ENCODE measurements around the gene TRIM71.

Gene TRIM71

DNA sequence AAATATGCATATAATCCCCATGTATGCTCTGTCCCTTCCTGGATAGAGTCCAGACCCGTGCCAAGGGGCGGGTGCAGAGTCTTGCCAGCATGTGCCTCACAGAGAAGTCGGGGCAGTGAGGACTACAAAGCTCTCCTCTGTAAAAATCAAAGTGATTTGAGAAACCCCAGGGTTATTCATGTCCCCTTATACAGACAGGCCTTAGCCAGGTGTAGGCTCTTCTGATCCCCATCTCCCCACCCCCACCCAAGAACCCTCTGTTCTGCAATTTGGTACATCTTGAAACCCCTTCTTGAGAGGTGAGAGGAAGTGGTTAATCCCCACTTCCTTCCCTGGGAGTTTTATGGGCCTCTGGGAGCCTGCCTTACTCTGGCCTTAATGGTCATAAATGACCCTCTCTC is 24.7 kb downstream of the TRIM71 start:
- Histone ChIP-seq H3K27me3 (ENCODE audit: low read length) (no peaks in the 10 kb centered on the region), H3K9ac (ENCODE audit: low read length) (no peak overlapping the region), H3K9me2 (replicated peaks; ENCODE audit: insufficient read depth, low read length) (no peaks in the 10 kb centered on the region), H3K4me2 (ENCODE audit: low read depth, low read length, poor library complexity, severe bottlenecking) (no peak overlapping the region), H3K36me3 (ENCODE audit: low read length) (no peaks in the 10 kb centered on the region), H3K9me3 (ENCODE audit: insufficient read depth, low read length) (no peaks in the 10 kb centered on the region), H3K4me3 (ENCODE audit: insufficient read depth, low read length, poor library complexity, severe bottlenecking) (no peak overlapping the region), H3K79me2 (ENCODE audit: insufficient read depth, low read length) (no peaks in the 10 kb centered on the region), H3F3A (ENCODE audit: insufficient read depth) (no peaks in the 10 kb centered on the region), H2AFZ (ENCODE audit: low read depth, low read length, severe bottlenecking) (no peak overlapping the region), H4K20me1 (ENCODE audit: low read depth, low read length) (no peaks in the 10 kb centered on the region), H3K27ac (ENCODE audit: low read depth, low read length) (no peak overlapping the region)
- TF ChIP-seq EZH2phosphoT487 (conservative IDR thresholded peaks at IDR 0.05; ENCODE audit: low read length) (no peak), CTCF (IDR thresholded peaks at IDR 0.05; ENCODE audit: insufficient read depth, low read length, poor library complexity, severe bottlenecking) (no peak)

DNA sequence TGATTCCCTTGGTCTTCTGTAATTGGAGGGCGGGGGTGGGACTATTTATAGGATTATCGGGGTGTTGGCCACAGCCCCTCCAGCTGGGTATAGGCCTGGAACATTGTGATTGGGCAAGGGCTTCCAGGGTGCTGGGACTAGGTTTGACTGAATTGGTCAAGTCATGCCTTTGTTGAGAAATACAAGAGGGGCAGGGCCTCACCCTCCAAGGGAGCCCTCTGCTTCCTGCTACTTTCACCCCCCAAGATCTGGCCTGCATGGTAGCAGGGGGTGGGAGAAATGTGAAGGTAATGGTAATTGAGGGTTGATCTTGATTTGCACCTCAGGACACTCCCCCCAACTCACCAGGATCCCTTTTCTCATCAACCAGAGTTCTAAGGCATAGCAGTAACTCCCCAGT is 25.2 kb downstream of the TRIM71 start:
- Histone ChIP-seq H3K27ac (ENCODE audit: low read depth, low read length) (no peak overlapping the region), H3K79me2 (ENCODE audit: insufficient read depth, low read length) (no peaks in the 10 kb centered on the region), H3K4me3 (ENCODE audit: insufficient read depth, low read length, poor library complexity, severe bottlenecking) (no peak overlapping the region), H2AFZ (ENCODE audit: low read depth, low read length, severe bottlenecking) (no peak overlapping the region), H3K36me3 (ENCODE audit: low read length) (no peaks in the 10 kb centered on the region), H3K4me2 (ENCODE audit: low read depth, low read length, poor library complexity, severe bottlenecking) (no peak overlapping the region), H4K20me1 (ENCODE audit: low read depth, low read length) (no peaks in the 10 kb centered on the region), H3K9me3 (ENCODE audit: insufficient read depth, low read length) (no peaks in the 10 kb centered on the region), H3K27me3 (ENCODE audit: low read length) (no peaks in the 10 kb centered on the region), H3K9ac (ENCODE audit: low read length) (no peak overlapping the region), H3F3A (ENCODE audit: insufficient read depth) (no peaks in the 10 kb centered on the region), H3K9me2 (replicated peaks; ENCODE audit: insufficient read depth, low read length) (no peaks in the 10 kb centered on the region)
- TF ChIP-seq CTCF (IDR thresholded peaks at IDR 0.05; ENCODE audit: insufficient read depth, low read length, poor library complexity, severe bottlenecking) (no peak), EZH2phosphoT487 (conservative IDR thresholded peaks at IDR 0.05; ENCODE audit: low read length) (no peak)

DNA sequence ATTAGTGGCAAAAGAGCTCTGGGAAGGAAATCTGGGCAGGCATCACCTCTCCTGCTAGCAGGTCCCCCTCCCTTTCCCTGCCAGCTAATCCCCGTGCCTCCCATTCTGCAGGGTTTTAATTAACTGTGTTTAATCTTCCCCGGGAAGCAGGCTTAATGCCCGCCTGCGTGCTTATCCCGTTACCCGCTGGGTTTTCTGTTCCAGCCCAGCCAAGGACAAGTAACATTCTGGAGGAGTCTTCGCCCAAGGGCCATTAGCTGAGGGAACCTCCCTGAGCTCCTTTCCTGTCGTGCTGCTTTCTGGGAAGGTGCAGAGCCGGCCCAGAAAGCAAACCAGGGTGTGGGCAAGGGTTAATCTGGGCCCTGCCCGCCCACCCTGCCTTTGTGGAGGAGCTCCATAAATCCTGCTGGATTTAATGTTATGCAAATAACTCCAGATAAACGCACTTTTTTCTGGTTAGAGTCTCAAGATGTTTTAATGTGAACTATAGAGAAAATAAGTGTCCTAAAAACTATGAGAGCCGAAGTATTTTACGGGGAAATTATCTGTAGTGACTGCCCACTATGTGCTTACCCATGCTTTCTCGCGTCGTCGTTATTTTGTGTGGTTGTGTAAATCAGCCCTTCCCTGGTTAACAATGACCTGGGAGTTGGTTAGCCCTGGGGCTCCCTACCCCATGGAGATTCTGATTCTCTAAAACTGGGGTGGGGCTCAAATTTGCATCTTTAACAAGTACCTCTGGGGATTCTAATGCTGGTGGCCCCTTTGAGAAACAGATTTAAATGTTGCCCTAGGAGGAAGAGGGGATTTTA is 25.9 kb downstream of the TRIM71 start:
- Histone ChIP-seq H4K20me1 (ENCODE audit: low read depth, low read length) (no peaks in the 10 kb centered on the region), H3F3A (ENCODE audit: insufficient read depth) (no peaks in the 10 kb centered on the region), H2AFZ (ENCODE audit: low read depth, low read length, severe bottlenecking) (no peak overlapping the region), H3K4me2 (ENCODE audit: low read depth, low read length, poor library complexity, severe bottlenecking) (no peak overlapping the region), H3K9me2 (replicated peaks; ENCODE audit: insufficient read depth, low read length) (no peaks in the 10 kb centered on the region), H3K27ac (ENCODE audit: low read depth, low read length) (no peak overlapping the region), H3K9ac (ENCODE audit: low read length) (no peak overlapping the region), H3K4me3 (ENCODE audit: insufficient read depth, low read length, poor library complexity, severe bottlenecking) (no peak overlapping the region), H3K79me2 (ENCODE audit: insufficient read depth, low read length) (no peaks in the 10 kb centered on the region), H3K27me3 (ENCODE audit: low read length) (no peaks in the 10 kb centered on the region), H3K36me3 (ENCODE audit: low read length) (no peaks in the 10 kb centered on the region), H3K9me3 (ENCODE audit: insufficient read depth, low read length) (no peaks in the 10 kb centered on the region)
- no peak for TF ChIP-seq EZH2phosphoT487 (conservative IDR thresholded peaks at IDR 0.05; ENCODE audit: low read length)

- Histone ChIP-seq H3K27ac (ENCODE audit: low read depth, low read length) (no peak overlapping the region), H3K4me2 (ENCODE audit: low read depth, low read length, poor library complexity, severe bottlenecking) (no peak overlapping the region), H3K9ac (ENCODE audit: low read length) (no peak overlapping the region), H3K36me3 (ENCODE audit: low read length) (no peaks in the 10 kb centered on the region), H3K9me2 (replicated peaks; ENCODE audit: insufficient read depth, low read length) (no peaks in the 10 kb centered on the region), H3F3A (ENCODE audit: insufficient read depth) (no peaks in the 10 kb centered on the region), H2AFZ (ENCODE audit: low read depth, low read length, severe bottlenecking) (no peak overlapping the region), H4K20me1 (ENCODE audit: low read depth, low read length) (no peaks in the 10 kb centered on the region), H3K79me2 (ENCODE audit: insufficient read depth, low read length) (no peaks in the 10 kb centered on the region), H3K4me3 (ENCODE audit: insufficient read depth, low read length, poor library complexity, severe bottlenecking) (no peak overlapping the region), H3K27me3 (ENCODE audit: low read length) (no peaks in the 10 kb centered on the region), H3K9me3 (ENCODE audit: insufficient read depth, low read length) (no peaks in the 10 kb centered on the region)
- TF ChIP-seq CTCF (IDR thresholded peaks at IDR 0.05; ENCODE audit: insufficient read depth, low read length, poor library complexity, severe bottlenecking): no peak
These were observed 26.5 kb downstream of the TRIM71 start for GRCh38 chr3:32844322-32844654.
